ENCODE data around the gene PPP1R3G.
"Not testable (repeated sequence)": the region's sequence is repeated elsewhere in the genome, so short reads cannot be mapped to it uniquely, and the experiment has no call there.

PPP1R3G gene

DNA sequence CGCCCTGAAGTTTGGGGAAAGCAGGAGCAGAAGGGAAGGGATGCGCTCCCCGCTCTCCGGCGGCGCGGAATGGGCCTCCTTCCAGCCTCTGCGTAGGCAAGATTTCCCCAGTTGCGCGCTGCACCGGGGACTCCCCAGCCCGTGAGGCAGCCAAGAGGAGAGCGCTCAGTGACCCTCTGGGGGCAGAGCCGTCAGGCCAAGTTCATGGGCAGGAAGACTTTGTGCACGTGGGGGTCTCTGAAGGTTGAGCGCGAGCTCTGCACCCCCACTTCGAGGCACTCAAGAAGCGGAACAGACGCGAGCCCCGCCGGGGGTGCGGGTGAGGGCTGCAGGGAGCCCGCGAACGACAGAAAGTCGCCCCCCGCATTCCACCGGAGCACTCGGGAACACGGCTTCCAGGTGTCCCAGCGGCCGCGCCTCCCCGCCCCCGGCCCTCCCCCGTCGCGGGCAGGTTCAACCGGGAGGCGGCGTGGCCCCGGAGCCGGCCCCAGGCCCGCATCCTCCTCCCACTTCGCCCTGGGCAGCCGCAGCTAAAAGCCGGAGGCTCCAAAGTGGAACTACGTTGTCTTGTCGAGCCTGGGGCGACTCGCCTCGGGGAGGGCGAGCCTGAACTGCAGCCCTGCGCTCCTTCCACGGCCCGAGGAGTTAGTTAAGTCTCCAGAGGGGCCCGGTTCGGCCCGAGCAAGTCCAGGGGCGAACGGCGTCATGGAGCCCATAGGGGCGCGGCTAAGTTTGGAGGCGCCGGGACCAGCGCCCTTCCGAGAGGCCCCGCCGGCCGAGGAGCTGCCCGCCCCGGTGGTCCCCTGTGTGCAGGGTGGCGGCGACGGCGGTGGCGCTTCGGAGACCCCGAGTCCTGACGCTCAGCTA, at the start of gene PPP1R3G:
Gene PPP1R3G, plus strand, starts transcription at position 561 of the 867 bp plus-strand sequence. Its CDS starts 145 bp downstream, at position 706.
- no peak for DNase-seq (ENCODE audit: low read depth in 2 of 2)

DNA sequence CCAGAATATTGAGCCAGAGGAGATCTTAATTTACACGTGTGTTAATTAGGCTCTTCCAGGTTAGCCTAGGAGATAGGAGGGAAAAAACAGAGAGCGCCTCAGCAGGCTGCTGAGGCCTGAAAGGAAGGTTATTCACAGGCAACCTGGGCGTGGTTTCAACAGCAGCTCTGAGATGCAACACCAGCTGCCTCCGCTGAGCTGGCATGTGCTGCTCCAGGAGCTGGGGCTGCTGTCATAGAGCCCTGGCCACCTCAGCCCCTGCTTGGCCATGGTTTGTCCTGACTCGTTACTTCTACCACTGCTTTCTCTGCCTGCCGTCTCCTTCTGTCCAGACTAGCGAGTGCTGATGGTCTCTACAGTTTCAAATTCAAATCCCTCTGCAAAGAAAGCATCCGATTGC, 48.9 kb upstream of the PPP1R3G start:
- no peak for DNase-seq (ENCODE audit: low read depth in 2 of 2)

DNA sequence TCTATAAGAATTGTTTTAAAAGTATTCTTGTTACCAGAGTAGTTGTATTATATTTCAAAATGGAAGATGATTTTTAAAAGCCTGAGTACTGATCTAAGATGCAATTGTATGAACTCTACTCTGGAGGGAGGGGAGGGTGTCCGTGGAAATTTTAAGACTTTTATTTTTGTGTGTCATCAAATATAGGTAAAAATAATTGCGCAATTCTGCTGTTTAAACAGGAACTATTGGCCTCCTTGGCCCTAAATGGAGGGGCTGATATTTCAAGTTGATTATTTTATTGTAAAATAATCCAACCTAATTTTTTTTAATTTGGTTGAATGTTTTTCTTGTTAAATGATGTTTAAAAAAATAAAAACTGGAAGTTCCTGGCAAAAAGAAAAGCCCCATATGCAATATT, 43.2 kb upstream of the PPP1R3G start:
- no peak for DNase-seq (ENCODE audit: low read depth in 2 of 2)

DNA sequence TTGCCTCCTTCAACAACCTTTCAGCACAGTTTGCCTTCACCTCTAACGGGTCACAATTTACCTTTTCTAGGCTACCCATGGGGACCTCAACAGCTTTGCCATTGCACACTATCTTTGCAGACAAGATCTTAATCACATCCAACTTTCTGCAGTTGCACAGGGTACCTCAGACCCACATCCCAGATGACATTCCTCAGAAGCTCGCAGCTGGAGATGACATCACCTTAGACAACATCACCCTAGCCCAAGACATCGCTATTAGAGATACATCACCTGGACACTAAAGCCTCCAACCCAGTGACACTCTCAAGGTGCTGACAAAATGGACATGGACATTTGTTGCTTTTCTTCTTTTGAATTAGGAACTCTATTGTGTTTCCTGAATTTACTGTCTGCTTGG, 42.7 kb upstream of the PPP1R3G start:
- DNase-seq (ENCODE audit: low read depth in 2 of 2): no peak

DNA sequence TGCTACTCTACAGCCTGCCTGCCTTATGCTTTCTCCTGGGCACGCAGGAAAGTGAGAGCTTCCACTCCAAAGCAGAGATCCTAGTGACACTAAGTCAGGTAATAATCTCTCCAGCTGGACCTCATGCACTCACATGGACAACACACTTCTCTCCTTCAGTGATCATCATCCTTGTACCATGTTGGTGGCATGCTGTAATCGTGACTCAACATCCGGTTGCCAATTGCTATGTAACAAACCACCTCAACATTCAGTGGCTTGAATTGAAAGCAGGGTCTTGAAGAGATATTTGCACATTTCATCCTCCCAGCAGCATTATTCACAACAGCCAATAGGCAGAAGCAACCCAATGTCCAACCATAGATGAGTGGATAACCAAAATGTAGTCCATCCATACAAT, 40.3 kb upstream of the PPP1R3G start:
- no peak for DNase-seq (ENCODE audit: low read depth in 2 of 2)

DNA sequence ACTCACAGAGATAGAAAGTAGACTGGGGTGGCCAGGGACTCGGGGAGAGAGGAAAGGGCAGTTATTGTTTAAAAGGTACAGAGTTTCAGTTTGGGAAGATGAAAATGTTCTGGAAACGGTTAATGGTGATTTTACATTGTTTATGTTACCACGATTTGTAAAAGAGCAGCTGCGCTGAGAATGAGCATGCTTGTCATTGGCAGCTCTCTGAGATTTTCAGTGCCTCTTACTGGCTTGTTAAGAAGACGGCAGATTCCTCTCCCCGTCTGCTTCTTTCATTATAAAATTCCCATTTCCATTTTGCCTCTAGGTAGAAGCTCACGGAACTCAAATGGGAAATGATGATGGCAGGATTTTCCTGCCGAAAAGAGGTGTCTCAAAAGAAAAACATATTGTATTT, 39.7 kb upstream of the PPP1R3G start:
- no peak for DNase-seq (ENCODE audit: low read depth in 2 of 2)

DNA sequence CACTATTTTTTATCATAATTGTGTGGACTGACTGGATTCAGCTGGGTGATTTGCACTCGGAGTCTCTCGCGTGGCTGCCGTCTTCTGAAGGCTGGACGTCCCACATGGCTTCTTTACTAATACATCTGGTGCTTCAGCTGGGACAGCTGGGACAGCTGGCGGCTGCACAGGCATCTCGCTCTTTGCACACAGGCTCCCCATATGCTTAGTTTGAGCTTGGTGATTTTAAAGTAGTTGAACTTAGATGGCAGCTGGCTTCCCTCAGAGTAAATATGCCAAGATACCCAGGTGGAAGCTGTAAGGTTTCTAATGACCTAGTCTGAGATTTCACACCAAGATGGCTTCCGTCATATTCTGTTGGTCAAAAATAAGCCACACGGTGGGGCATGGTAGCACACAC, 38.7 kb upstream of the PPP1R3G start:
- no peak for DNase-seq (ENCODE audit: low read depth in 2 of 2)

DNA sequence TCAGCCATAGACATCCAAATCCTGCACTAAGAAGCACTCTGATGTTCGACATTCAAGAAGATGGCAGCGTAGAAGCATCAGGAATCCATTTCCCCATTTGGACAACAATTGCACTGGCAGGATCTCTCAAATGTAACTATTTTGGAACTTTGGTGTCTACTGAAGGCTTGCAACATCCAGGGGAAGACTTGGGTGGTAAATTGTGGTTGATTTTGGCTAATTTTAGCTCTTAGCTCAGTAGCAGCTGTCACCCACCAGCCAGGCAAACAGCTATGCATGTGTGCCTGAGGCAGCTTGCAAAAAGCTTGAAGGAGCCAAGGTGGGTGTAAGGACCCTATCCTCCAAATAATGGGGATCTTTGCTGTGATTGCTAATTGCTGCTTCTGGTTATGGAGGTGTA, 35.1 kb upstream of the PPP1R3G start:
- DNase-seq (ENCODE audit: low read depth in 2 of 2): no peak

DNA sequence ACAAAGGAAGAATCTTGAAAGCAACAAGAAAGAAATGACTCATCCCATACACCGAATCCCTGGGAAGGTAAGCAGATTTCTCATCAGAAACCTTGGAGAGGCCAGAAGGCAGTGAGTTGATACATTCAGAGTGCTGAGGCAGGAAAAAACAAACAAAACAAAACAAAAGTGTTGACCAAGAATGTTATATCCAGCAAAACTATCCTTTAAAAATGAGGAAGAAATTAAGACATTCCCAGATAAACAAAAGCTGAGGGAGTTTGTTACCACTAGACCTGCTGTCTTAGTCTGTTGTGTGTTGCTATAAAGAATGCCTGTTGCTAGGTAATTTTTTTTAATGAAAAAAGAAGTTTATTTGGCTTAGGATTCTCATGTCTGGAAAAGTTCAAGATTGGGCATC, 33.7 kb upstream of the PPP1R3G start:
- no peak for DNase-seq (ENCODE audit: low read depth in 2 of 2)

DNA sequence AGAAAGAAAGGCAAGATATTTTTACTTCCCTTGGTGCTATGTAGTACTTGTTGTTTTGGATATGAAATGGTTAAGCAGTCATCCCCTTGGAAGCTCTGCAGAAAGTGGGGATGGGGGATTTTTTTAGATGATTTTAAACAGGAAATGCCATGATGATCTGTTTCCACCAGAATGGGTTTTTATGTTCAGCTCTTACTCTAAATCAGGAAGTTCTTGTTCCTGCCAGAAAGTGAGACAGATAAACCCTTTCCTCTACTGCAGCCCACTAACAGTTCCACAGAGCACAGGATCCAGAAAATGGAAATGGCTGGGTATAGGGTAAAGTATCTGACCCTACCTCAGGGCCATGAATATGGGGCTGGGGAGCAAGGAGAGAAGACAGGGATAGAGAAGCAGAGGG, 32.1 kb upstream of the PPP1R3G start:
- no peak for DNase-seq (ENCODE audit: low read depth in 2 of 2)

DNA sequence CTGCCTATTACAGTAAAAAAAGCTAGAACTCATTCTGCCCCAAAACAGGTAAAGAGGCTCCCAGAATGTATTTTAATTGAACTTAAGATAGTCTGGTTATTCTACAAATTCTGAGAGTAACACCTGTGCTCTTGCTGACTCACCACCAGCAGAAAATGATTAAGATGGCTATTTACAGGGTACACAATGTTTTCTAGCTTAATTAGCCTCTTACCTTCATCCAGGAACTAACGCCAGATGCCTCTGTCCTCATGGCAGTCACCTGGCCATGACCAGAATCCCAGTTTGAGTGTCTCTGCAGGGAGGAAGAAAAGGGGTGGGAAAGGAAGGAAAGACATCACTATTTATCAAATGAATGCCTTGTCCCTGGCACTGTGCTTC, 31.3 kb upstream of the PPP1R3G start:
- no peak for DNase-seq (ENCODE audit: low read depth in 2 of 2)

DNA sequence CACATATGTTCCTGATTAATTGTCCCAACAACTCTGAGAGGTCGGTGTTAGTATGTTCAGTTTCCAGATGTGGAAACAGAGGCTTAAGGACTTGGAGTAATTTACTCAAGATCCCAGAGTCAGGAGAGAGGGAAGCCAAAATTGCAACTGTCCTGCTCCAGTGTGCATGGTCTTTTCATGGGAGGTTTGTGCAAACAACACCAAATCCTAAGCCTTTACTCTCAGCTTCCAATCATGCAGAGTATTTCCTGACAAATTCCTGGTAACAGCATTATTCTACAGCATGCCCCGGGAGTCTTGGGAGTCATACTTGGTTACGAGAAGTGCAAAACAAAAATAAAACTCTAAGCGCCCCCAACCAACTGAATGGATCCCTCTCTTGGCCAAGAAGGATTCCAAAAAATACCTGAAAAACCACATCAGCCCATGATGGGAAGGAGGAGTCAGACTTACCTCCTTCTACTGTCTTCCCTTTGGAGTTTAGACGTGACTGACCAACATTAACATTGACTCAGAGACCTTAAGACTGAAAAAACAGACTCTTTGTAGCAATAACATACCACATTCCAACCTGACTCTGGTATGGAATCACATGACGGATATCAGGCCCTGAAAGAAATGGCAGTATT, 30.8 kb upstream of the PPP1R3G start:
- DNase-seq (ENCODE audit: low read depth in 2 of 2): no peak

DNA sequence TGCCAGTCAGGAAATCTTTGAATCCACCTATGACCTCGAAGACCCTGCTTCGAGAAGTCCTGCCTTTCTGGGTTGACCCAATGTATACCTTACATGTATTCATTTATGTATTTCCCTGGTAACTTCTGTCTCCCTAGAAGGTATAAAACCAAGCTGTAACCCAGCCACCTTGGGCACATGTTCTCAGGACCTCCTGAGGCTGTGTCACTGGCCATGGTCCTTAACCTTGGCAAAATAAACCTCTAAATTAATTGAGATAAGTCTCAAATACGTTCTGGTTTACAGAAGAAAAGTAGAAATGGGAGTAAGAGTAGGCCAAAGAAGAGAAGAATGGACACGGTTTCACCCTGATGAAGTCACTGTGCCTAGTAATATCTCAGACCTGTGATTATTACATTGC, 30.0 kb upstream of the PPP1R3G start:
- no peak for DNase-seq (ENCODE audit: low read depth in 2 of 2)

DNA sequence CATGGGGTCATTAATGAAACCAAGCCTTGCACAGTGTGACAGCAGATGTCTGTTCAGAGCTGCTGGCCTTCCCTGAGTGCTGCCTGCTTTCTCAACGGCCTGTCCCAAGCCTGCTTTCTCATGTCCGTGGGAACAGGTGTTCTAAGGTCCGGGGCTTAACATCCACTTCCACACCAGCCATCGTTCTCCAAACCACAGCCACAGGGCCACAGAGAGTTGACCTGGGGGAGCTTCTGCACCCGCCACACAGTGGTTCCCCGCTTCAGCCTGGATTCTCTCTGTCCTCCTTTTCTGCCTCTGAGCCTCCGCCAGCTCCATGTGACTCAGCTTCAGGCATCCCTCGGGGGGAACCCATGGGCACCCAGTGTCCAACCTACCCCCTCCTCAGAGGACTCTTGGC, 26.9 kb upstream of the PPP1R3G start:
- DNase-seq (ENCODE audit: low read depth in 2 of 2): no peak

DNA sequence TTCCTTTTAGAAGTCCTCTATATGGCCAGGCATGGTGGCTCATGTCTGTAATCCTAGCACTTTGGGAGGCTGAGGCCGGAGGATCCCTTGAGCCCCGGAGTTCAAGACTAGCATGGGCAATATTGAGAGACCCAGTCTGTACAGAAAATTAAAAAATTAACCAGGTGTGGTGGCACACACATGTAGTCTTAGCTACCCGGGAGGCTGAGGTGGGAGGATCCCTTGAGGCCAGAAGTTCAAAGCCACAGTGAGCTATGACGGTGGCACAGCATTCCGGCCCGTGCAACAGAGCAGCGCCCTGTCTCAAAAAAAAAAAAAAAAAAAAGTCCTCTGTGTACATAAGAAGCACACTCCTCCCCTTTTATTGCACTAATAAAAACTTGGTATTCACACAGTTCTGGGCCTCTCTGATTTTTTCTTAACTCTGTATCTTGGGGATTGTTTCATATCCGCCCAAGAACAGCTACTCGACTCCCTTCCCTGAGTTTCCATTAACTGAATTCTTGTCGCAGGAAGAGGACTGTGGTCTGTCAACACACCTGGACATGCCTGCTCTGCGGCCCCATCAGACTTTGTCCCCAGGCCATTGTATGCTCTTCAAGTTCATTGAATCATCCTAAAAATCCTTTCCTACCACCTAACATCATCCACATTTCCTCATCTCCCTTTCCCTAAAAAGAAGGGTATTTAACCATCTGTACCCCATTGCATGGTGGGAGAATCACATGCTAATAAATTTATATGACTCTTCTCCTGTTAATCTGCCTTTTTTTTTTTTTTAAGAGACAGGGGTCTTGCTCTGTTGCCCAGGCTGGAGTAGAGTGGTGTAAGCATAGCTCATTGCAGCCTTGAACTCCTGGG, 25.9 kb upstream of the PPP1R3G start:
- no peak for DNase-seq (ENCODE audit: low read depth in 2 of 2)

DNA sequence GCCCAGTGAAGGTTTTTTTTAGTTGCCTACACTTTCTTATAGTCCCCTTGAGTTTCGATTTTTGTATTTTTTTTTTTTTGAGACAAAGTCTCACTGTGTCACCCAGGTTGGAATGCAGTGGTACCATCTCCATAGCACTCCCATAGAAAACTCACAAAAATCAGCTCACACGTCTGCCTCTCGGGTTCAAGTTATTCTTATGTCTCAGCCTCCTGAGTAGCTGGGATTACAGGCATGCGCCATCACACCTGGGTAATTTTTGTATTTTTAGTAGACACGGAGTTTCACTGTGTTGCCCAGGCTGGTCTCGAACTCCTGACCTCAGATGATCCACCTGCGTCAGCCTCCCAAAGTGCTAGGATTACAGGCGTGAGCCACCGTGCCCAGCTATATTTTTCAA, 24.7 kb upstream of the PPP1R3G start:
- not testable (repeated sequence) for DNase-seq (ENCODE audit: low read depth in 2 of 2)

DNA sequence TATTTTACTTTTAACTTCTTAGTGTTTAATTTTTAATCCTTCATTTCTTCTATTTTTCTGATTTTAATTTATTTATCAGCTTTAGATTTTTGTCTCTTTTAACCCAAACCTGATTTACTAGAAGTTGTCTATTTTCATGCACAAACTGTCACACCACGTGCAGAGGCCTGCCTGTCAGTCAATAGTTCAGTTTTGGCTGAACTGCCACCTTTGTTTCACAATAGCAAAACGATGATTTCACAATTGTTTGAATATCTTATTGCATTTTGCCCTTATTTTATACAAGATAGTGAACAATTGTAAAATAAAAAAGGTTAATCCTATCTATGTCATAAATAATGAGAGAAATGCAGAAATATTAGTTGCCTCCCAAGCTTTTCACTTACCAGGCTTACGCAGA, 24.0 kb upstream of the PPP1R3G start:
- no peak for DNase-seq (ENCODE audit: low read depth in 2 of 2)

DNA sequence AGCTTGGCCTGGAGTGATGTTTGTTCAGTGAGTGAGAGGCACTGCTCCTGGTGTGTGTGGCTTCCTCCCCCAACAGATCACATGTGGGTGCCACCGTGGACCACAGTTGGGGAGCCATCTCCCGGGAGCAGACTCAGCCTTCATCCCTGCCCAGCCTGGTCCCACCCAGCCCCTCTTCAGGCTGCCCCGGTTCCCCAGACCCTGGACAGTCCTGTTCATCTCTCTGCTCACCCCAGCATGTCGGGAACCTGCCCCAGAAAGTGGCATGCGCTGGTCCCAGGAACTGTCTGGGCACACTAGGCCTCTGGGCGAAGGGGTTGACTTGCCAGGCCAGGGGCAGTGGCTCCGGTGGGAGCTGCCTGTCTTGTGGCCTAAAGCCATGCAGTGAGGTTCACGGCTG, 21.5 kb upstream of the PPP1R3G start:
- no peak for DNase-seq (ENCODE audit: low read depth in 2 of 2)

DNA sequence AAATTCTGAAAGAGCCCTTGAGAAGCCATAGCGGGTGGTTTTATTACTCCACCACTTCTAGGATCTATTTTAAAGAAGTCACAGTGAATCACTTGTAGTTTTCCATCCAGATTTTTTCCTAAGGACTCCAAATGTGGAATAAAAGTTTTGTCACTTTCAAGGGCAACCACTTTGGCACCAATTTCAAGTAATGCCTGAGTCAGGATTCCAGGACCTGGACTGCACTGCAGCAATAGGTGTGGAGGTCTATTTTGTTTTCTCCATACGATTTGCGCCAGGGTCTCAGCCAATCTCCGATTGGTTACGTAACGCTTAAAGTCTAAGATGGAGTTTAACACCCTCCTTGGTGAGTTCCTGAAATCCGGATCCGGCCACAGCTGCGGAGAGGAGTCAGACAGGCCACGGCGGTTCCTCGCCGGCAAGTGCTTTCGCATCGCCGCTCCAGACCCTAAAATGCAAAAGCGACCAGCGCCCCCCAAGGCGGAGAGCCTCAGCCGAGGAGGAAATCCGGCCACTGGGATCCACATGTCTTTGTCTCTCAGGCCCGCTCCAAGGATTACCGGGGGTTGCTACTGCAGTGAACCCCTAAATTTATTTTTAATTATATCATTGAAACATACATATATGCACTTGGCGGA, 18.6 kb upstream of the PPP1R3G start:
- no peak for DNase-seq (ENCODE audit: low read depth in 2 of 2)

DNA sequence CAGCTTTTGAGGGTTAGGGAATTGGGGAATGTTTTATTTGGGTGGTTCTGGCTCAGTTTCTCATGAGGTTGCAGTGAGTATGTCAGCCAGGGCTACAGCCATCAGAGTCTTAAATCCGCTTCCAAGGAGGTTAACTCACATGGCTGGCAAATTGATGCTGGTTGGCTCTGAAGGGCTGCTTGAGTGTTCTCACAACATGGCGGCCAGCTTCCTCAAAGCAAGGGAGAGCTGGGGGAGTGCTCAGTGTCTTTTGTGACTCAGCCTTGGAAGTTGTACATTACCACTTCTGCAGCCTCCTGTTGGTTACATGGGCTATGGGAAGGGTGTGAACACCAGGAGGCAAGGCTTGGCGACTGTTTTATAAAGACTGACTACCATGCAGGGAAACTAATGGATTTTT, 17.8 kb upstream of the PPP1R3G start:
- no peak for DNase-seq (ENCODE audit: low read depth in 2 of 2)

DNA sequence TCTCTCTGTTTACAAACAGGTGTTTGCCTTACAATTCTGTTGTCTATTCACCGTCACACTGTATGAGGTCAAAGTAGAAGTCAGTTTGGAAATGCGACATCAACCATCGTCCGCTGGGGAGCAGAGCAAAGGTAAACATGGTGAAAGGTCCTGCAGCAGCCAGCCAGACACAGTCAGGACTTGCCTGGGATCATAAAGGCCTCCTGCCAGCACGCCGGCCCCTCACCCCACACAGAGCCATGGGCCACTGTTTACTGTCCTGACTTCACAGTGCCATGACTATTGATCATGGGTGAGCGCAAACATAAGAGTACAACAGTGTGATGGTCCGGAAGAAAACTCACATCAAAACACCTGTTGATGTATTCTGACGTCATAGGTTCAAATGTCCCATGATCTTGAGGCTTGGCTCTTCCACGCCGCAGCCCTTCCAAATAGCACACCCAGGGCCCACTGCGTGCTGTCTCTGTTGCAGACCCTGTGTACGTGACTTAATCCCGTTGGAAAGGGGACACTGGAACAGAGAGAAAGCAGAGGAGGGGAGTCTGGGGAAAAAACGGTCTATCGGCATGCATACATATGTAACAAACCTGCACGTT, 16.9 kb upstream of the PPP1R3G start:
- no peak for DNase-seq (ENCODE audit: low read depth in 2 of 2)

DNA sequence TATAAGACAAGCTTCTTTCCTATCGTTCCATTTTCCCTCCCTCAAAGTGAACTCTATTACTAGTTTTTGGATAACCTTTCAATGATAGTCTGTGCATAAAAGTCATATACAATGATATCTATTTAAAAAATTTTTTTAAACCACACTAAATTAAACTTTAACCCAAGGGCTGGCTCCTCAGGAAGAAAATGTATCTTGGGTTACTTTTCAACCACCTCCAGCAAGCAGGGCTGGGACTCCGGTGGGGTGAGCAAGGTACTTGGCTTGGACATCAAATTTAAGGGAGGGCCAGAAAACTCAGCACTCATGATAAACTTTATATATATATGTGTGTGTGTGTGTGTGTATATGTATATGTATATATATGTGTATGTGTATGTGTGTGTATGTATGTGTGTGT, 13.9 kb upstream of the PPP1R3G start:
- DNase-seq (ENCODE audit: low read depth in 2 of 2): no peak
